K562 (cell line): Measurements from ENCODE around the gene TTLL10. TPM values are rescaled to one million over a fixed set of nuclear protein-coding genes. Genes with fewer than 3 reads are reported as not detected.
A peak's percentile ranks its signal among the peaks of the same experiment; 100 is the strongest.

ENCODE experiments used
- JUN ChIP-seq, 2 experiments: sonication (generic) in 1 of 2; formaldehyde crosslinking in 1 of 2; IDR thresholded peaks; 2 replicates each; pipeline versions ENCODE4 v1.6.1 to v1.8.0; 2012 to 2022; ENCODE audit warnings: borderline replicate concordance in 2 of 2, mild to moderate bottlenecking in 2 of 2, improper control_type of control experiment in 1 of 2, low read depth in 1 of 2, low read length in 1 of 2, missing genetic modification reagents in 1 of 2
- PATZ1 ChIP-seq: fragments of 250-450 bp; sonication (Bioruptor Pico); IDR thresholded peaks from 2 replicates; pipeline ENCODE4 v1.5.0; 2020; ENCODE audit warnings: mild to moderate bottlenecking, borderline replicate concordance
- POLR2G ChIP-seq: fragments of 200-400 bp; formaldehyde crosslinking; IDR thresholded peaks from 2 replicates; pipeline ENCODE4 v1.6.1; 2017; ENCODE audit warnings: low read depth, mild to moderate bottlenecking, antibody characterized with exemption, low read length, moderate library complexity
- ZBTB34 ChIP-seq: fragments of 250-450 bp; sonication (Bioruptor Pico); IDR thresholded peaks from 2 replicates; pipeline ENCODE4 v1.8.0; 2021; ENCODE audit warnings: mild to moderate bottlenecking, moderate library complexity
- polyA plus RNA-seq, 8 experiments: library from polyadenylated mRNA; depleted of rRNA in 4 of 8; stranded (reverse) in 5 of 8; unstranded in 3 of 8; fragments of >200 nt; fragmentation: Nextera tagmentation in 2 of 8; fragmentation: Illumina TruSeq in 1 of 8; extraction: Ambion mirVana in 2 of 8; extraction: Trizol in 1 of 8; gene quantifications; 2 replicates each; pipeline versions ENCODE4 v1.2.1 to v1.2.3, GENCODE V29; 2011 to 2014; ENCODE audit warnings: inconsistent platforms in 1 of 8, missing spikeins in 1 of 8
- total RNA-seq, 7 experiments: library from RNA; depleted of rRNA in 6 of 7; stranded (reverse); fragments of >200 nt in 6 of 7; fragmentation: Illumina TruSeq in 2 of 7; extraction: Trizol in 2 of 7; gene quantifications; 2 replicates each; pipeline versions ENCODE4 v1.2.1 to v1.2.3, GENCODE V29; 2011 to 2021; ENCODE audit warnings: low replicate concordance in 1 of 7

The TTLL10 gene
- total and polyA plus RNA-seq, 9 of the 15 experiments (the other 6 are each of a cell fraction or from before 2014, with no cell fraction given), result not detected

GRCh38 chr1:1212780-1213344 lies 39.2 kb downstream of the TTLL10 start (continued):
- TF ChIP-seq ZBTB34 (CRISPR knock-in tag) (no peak), PATZ1 (no peak), JUN (IDR thresholded peaks at IDR 0.05; ENCODE audit: borderline replicate concordance, low read depth, low read length) (no peak), JUN (CRISPR knock-in tag; IDR thresholded peaks at IDR 0.05; ENCODE audit: borderline replicate concordance) (no peak), POLR2G (peak; percentile 34; the same call in 1 of the 2 replicates)
- TF ChIP-seq, all 486 proteins: peak for 3
